COLO829 (cell line): ENCODE results near the gene LTO1.
"Not testable (repeated sequence)": the region's sequence is repeated elsewhere in the genome, so short reads cannot be mapped to it uniquely, and the experiment has no call there.

Source experiments
- DNase-seq: peaks from one replicate; pipeline ENCODE4 v3.0.0; 2012; ENCODE audit warnings: low spot score

LTO1 gene

DNA sequence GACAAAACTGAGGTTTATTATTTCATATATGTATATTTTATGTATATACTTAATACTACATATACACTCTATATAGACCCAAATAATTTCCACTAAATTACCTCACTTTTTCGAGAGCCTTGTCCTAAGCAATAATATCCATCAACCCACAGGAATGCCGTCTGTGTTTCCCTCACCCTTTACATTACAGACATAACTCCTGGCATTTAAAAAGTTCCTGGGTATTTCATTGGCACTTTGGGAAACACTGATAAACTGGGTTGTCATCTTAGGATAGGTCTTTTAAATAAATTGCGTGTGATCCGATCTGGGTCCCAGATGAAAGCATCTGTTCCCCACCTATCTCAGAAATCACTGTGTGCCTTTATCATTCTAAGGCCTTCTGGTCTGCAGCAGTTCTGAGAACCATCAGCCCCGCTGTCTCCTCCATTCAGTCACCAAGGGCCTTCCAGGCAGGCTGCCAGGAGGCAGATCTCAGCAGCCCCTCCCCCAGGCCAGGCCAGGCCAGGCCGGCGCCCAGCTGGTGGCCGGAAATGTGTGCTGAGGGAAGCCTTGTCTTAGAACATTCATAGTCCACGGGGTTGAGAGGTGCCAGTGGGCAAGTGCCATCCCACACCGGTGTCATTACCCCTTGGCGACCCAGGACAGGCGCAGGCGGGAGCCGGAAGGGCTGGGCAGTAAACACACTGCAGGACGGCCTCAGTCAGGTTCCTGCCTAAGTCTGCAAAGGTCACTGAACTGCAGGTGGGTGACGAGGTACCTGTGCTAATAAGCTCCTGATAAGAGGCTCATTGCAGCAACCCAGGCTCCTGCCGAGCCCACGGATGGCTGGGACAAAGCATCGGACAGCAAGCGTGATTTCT is 25.4 kb upstream of the LTO1 start:
- DNase-seq, result peak; percentile 53

DNA sequence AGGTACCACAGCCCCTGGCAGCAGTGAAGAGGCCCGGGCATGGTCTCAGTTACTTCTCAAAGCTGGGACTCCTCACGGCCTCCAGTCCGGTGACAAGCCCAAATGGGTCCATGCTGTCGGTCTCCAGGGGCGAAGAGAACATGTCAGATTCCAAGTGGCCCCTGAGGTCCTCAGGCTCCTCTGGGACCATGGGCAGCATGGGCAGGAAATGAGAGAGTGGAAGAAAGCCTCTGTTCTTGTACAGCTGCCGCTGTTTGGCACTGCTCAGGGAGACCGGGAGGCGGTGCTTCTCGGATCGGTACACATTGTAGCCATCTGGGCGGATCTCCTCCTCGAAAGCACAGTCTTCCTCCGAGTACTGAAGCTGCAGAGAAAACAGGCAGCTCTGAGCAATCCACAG is 24.1 kb upstream of the LTO1 start:
- DNase-seq, result no peak

DNA sequence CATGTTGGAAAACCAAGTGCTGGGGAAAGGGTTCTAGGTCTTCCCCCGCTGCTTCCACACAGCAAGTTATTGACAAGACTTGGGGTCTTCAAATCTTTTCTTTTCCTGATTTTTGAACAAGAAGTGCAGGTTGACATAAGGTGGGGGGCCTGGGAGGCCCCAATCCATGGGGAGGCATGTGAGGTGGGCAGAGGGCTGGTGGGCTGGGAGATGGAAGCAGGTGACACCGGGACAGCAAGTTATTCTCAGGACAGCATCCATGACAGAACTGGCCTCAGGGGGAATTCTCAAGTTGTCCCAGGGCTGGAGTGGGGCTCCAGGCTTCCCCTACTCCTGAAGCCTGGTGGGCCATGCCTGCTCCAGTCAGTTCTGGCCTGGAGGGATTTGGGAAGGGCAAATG is 23.2 kb upstream of the LTO1 start:
- DNase-seq, result no peak

DNA sequence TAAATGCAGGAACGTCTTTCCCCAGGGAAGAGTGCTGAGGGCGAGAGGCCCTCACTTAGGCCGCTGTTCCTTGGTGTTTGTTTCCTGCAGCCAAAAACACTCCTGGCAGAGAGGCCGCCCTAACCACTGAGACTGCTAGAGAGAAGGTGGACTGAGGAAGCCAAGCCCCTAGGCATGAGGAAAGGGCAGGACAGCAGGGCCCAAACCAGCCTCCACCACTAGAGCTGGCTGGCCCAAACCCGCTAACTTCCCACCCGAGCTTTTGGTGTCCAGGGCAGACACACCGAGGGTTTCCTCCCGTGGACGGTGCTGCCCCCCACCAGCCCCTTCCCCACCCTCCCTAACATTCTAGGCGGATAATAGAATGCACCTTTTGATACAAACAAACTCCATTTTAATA is 22.7 kb upstream of the LTO1 start:
- DNase-seq, result no peak

DNA sequence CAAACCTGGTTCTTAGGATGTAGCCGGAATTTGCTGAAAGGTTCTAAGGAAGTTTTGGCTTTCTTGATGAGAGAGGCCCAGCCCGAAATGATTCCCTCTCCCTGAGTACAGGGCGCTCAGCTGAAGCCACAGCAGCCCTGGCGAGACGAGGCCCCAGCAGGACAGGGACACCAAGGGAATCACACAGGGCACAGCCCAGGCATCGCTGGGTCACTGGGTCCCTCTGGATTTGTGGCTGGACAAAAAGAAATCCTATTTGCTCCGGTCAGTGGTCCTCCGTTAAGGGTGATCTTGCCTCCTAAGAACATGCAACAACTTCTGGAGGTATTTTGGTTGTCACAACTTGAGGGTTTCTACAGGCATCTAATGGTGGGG is 22.3 kb upstream of the LTO1 start:
- no peak for DNase-seq

DNA sequence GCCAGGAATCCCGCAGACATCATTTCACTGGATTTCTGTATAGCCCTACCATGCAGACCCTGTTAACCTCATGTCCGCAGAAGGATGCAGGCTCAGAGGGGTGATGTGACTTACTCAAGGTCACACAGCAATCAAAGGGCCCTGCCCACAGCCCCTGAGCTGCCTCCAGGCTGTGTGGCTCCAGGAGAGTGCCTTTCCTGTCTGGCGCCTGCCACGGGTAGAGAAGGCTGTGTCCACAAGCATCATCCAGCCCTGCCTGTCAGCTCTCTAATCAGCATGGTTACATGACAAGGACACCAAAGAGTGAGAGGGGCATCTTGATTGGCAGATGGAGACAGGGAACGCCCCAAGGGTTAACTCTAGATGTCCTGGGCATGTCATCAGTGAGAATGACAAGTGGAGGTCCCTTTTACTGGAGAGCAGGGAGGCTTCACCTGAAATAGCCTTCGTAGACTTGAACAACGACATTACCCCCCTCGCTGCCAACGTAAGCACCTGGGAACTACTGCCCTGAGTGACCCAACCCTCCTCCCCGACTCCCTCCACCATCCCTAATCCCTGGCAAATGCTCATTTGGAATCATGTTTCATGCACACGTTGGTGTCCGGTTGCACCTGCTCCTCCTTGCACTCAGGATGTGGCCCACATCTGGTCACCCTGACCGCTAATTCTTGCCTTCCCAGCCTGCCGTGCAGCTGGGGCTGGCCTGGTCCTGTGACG is 21.8 kb upstream of the LTO1 start:
- no peak for DNase-seq

DNA sequence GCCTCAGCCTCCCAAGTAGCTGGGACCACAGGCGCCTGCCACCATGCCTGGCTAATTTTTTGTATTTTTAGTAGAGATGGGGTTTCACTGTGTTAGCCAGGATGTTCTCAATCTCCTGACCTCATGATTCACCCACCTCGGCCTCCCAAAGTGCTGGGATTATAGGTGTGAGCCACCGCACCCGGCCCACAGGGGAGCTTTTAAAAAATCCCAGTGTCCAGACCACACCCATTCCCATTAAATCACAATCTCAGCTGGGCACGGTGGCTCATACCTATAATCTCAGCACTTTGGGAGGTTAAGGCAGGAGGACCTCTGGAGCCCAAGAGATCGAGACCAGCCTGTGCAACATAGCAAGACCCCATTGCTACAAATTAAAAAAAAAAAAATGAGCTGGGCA is 20.8 kb upstream of the LTO1 start:
- not testable (repeated sequence) for DNase-seq

DNA sequence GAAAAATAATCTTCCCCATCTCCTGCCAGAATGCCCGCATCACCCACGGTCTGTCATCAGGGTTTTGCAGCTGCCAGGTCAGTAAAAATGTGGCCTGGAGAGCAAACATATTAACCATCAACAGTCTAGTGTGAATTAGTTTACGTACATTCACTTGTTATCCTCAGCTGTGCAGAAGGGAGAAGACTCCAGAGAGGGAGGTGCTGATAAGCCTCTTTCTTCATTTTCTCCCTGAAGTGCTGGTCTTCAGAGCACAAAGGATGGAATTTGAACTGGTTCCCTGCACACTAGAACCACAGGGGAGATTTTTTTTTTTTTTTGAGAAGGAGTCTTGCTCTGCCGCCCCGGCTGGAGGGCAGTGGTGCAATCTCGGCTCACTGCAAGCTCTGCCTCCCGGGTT is 20.4 kb upstream of the LTO1 start:
- no peak for DNase-seq

DNA sequence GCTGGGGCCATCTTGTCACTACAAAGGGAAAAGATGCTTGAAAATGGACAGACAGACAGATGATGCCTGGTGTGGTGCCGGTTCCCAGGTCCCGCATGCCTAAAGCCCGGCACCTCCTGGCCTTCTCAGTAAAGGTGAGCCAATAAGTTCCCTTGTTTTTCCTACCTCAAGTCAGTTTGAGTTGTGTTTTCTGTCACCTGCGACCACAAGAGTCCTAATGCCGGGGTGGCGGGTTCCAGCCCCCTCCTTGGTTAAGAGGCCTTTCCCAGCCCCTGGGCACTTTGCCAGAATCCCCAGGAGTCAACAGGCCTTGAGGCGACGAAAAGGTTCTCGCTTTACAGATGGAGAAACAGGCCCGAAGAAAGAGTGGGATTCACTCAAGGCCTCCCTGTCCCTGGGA is 19.6 kb upstream of the LTO1 start:
- no peak for DNase-seq

DNA sequence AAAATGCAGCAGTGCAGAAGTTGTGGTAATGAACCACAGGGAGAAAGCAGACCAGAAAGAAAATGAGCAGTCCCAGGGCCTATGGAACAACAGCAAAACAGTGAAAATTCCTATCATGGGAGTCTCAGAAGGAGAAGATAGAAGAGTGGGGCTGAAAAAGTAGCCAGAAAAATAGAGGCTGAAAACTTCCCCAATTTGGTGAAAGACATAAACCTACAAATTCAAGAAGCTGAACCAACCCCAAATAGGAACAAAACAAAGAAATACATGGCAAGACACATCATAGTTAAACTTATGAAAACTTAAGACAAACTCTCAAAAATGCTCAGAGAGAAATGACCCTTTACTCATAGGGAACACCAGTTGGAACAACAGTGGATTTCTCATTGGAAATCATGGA is 17.3 kb upstream of the LTO1 start:
- no peak for DNase-seq

DNA sequence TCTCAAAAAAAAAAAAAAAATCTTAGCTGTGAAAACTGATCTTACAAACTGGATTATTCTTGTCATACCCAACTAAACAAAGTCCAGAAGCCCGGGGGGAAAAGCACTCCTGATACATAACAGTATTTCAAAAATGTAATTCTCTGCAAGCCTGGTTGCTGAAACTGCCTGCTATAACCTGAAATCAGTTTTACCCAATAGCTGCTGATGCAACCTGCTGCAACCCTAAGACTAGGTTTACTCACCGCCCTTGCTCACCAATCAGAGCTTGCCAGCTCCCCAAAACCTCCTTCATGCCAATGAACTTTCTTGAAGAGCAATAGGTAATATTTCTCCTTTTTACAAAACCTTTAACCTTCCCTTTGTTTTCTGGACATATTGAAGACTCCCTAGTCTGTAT is 16.3 kb upstream of the LTO1 start:
- no peak for DNase-seq

DNA sequence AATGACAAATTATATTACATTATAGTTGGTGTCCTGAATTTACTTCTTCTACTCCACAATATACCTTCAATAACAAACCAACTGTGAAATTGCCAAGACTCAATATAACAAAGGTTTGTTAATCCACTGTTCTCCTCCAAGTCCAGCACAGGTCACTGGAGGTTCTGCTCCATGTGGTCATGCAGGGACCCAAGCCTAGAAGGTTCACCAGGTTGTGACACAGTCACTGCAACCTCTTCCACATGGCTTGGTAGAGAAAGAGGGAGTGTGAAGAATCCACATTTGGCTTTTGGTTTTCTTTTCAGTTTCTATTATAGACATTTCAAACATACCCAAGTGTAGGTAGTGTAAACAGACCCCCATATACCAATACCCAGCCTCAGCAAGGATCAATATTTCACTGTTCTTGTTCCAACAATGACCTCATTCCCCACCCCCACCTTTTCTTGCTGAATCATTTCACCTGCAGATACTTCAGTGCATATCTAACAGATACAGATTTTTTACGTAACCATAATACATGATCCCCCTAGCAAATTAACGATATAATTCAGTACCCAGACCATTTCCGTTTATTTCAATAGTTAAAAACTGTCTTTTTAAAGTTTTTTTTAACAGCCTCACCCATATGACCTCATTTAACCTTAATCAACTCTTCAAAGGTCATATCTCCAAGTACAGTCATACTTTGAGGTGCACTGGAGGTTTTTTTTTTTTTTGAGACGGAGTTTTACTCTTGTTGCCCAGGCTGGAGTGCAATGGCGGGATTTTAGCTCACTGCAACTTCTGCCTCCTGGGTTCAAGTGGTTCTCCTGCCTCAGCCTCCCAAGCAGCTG is 14.5 kb upstream of the LTO1 start:
- DNase-seq, result no peak

DNA sequence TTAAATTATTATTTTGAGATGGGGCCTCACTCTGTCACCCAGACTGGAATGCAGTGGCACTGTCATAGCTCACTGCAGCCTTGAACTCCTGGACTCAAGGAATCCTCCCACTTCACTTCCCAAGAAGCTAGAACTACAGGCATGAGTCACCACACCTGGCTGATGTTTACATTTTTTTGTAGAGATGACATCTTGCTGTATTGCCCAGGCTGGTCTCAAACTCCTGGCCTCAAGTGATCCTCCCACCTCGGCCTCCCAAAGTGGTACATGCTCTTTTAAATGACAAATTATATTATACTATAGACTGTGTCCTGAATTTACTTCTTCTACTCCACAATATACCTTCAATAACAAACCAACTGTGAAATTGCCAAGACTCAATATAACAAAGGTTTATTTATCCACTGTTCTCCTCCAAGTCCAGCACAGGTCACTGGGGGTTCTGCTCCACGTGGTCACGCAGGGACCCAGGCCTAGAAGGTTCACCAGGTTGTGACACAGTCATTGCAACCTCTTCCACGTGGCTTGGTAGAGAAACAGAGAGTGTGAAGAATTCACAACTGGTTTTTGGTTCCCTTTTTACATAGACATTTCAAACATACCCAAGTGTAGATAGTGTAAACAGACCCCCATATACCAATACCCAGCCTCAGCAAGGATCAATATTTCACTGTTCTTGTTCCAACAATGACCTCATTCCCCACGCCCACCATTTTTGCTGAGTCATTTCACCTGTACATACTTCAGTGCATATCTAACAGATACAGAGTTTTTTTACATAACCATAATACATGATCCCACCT is 13.0 kb upstream of the LTO1 start:
- DNase-seq, result not testable (repeated sequence)

DNA sequence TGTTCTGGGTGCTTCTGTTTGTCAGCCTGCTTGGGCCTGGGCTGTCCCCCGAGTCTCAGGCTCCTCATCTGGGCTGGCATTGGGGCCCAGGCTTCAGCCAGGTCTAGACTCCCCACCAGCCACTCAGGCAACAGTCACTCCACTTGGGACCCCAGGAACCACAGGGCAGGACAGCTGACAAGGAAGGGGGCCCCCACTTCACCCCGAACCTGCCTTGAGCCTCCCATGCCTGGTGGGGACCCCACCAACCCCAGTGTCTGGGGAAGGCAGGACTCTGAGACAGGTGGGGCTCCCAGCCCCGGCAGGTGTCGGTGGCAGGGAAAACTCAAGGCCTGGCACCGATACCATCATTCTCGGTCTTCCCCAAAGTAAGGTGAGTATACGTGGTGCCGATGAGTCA is 11.7 kb upstream of the LTO1 start:
- no peak for DNase-seq

DNA sequence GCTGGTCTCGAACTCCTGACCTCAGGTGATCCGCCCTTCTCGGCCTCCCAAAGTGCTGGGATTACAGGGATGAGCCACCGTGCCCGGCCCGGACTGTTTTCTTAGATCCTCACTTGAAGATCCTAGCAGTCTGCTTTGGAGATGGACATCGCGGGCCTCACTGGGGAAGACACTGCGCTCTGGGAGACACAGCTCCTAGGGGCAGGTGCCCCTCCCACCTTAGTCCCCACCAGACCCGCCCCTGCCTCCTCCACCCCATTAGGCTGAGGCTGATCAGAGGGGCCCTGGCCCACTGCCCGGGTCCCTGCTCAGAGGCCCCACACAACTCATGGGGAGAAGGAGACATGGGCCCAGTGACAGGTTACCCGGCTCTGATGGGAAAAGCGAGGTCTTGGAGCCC is 11.3 kb upstream of the LTO1 start:
- DNase-seq, result no peak

DNA sequence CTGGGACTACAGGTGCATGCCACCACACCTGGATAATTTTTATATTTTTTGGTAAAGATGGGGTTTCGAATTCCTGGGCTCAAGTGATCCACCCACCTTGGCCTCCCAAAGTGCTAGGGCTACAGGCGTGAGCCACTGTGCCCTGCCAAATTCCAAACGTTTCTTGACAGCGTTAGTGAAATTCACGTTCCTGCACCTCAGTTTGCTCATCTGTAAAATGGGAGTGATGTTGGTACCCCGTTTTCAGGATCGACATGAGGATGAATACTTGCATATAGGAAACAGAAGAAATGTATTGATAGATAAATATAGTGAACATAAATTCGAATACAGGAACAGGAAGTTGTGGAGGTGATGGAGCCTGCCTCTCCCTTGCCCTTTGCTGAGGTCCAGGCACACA is 10.2 kb upstream of the LTO1 start:
- DNase-seq, result no peak

DNA sequence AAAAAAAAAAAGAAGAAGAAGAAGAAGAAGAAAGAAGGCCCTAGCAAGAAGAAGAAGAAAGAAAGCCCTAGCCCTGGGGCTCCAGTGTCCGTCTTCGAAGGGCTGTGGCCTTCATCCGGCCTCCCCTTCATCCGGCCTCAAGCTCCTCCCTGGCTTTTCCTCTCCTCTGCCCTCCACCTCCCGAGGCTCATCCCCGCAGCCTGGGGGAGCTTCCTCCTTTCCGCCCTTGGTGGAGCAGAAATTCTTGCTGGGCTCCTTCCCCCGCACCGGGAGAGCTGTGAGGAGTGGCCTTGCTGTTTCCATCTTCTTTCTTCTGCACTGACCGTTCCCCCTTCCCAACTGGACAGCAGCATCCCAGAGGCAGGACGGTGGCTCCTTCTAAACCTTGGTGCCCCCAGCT is 9.5 kb upstream of the LTO1 start:
- DNase-seq, result no peak

DNA sequence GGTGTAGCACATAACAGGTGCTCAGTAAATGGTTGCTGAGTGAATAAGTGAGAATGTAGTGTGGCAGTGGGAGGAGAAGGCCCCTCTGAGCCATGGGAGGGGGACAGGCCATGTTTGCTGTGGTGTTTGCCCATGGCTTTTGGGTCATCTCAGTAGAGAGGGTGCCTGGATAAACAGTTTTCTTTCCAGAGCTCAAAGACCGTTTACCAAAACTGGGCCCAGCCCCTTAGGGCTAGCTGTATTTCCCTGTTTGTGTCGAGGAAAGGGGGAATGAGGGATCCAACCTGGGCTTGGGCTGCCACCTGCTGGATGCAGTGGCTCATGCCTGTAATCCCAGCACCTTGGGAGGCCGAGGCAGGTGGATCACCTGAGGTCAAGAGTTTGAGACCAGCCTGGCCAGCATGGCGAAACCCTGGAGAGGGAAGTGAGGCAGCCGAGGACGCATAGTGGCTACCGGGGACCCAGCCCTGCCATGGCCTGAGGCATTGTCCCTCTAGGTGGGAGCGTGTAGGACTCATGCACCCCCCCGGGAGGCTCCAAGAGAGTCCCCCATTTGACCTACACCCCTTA is 8.7 kb upstream of the LTO1 start:
- DNase-seq, result no peak

DNA sequence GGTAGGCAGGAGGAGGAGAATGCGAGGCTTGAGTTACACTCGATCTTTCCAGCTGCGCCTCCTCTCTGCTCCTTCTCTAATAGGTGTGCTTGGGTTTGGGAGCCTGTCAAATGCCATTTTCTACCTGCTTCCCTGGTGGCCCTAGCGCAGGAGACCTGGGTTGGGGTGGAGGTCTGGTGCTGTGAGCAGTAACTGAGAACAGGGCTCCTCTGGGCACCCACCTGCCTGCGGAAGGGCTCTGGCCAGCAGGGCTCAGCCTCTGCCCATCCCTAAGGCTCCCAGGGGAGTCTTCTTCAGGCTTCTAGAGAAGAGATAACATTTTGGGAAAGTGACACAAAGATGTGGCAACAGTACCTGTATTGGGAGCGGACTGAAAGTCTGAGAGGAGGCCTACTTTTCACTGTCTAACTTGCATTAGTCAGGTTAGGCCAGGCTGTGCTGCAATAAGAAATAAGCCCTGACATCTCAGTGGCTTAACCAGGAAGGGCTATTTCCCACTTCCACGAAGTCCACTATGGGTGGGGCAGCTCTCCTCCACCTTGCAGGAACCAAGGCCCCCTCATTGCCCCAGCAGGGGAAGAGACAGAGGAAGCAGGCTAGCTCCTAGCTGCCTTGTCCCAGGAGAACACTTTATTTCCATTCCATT is 7.7 kb upstream of the LTO1 start:
- DNase-seq, result no peak

DNA sequence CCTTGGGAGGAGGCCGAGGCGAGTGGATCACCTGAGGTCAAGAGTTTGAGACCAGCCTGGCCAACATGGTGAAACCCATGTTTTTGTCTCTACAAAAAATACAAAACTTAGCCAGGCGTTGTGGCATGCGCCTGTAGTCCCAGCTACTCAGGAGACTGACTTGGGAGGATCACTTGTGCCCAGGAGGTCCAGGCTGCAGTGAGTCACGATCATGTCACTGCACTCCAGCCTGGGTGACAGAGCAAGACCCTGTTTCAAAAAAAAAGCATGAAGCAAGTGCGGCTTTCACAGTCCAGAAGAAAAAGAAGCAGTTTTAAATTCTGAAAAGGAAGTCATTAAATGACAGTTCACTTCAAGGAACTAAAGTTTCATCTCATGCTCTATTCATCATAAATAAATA is 7.1 kb upstream of the LTO1 start:
- DNase-seq, result no peak

DNA sequence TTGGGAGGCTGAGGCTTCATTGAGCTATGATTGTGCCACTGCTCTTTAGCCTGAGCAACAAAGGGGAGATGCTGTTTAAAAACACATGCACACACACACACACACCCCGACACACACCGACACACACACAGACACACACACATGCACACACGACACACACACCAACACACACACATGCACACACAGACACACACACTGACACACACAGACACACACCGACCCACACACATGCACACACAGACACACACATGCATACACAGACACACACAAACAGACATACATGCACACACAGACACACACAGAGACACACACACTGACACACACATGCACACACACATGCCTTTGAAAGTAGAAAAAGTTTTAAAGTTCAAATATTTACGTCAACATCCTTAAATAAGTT is 5.5 kb upstream of the LTO1 start:
- DNase-seq, result no peak
